HepG2 (cell line): Measurements from ENCODE around the gene SNX13. TPM values are rescaled to one million over a fixed set of nuclear protein-coding genes. Genes with fewer than 3 reads are reported as not detected.

Experiments used
- CHD4 ChIP-seq: fragments of 200-600 bp; sonication (generic); IDR thresholded peaks from 2 replicates; pipeline ENCODE4 v1.7.0; 2017; ENCODE audit warnings: mild to moderate bottlenecking, low read length, borderline replicate concordance
- DR1 ChIP-seq: sonication (generic); formaldehyde crosslinking; IDR thresholded peaks from 2 replicates; pipeline ENCODE4 v1.8.0; 2021; ENCODE audit warnings: mild to moderate bottlenecking, missing genetic modification reagents, inconsistent platforms
- FOXK2 ChIP-seq: fragments of 450-650 bp; IDR thresholded peaks from 2 replicates; pipeline ENCODE4 v1.6.1; 2016
- GLMP ChIP-seq: sonication (generic); formaldehyde crosslinking; IDR thresholded peaks from 2 replicates; pipeline ENCODE4 v1.9.0; 2021; ENCODE audit warnings: missing genetic modification reagents, mild to moderate bottlenecking, borderline replicate concordance
- HOXA7 ChIP-seq: sonication (generic); formaldehyde crosslinking; IDR thresholded peaks from 2 replicates; pipeline ENCODE4 v1.8.1; 2022; ENCODE audit warnings: mild to moderate bottlenecking, missing genetic modification reagents, moderate library complexity
- KLF12 ChIP-seq: sonication (generic); formaldehyde crosslinking; IDR thresholded peaks from 2 replicates; pipeline ENCODE4 v1.4.0; 2020; ENCODE audit warnings: missing genetic modification reagents, borderline replicate concordance
- MXD4 ChIP-seq: IDR thresholded peaks from 2 replicates; pipeline ENCODE4 v1.6.1; 2016; ENCODE audit warnings: mild to moderate bottlenecking, missing biosample characterization, missing genetic modification reagents
- PHB2 ChIP-seq: fragments of 450-650 bp; IDR thresholded peaks from 2 replicates; pipeline ENCODE4 v1.6.1; 2018; ENCODE audit not compliant: partially characterized antibody
- RARG ChIP-seq: sonication (generic); formaldehyde crosslinking; IDR thresholded peaks from 2 replicates; pipeline ENCODE4 v1.4.0; 2020; ENCODE audit warnings: low read depth, mild to moderate bottlenecking, missing genetic modification reagents
- SP4 ChIP-seq: sonication (generic); formaldehyde crosslinking; IDR thresholded peaks from 2 replicates; pipeline ENCODE4 v1.8.1; 2023; ENCODE audit warnings: mild to moderate bottlenecking, missing genetic modification reagents
- SYNCRIP ChIP-seq: fragments of 200-400 bp; formaldehyde crosslinking; IDR thresholded peaks from 2 replicates; pipeline ENCODE4 v1.6.1; 2018; ENCODE audit warnings: mild to moderate bottlenecking, low read depth, low read length; ENCODE audit not compliant: insufficient read depth
- TBP ChIP-seq: sonication (generic); formaldehyde crosslinking; IDR thresholded peaks from 2 replicates; pipeline ENCODE4 v1.5.0; 2020; ENCODE audit warnings: missing genetic modification reagents
- YEATS4 ChIP-seq: sonication (generic); formaldehyde crosslinking; IDR thresholded peaks from 2 replicates; pipeline ENCODE4 v1.4.0; 2020; ENCODE audit warnings: missing genetic modification reagents, borderline replicate concordance
- ZBTB20 ChIP-seq: sonication (generic); formaldehyde crosslinking; IDR thresholded peaks from 2 replicates; pipeline ENCODE4 v1.8.1; 2023; ENCODE audit warnings: missing genetic modification reagents, low read depth, mild to moderate bottlenecking, borderline replicate concordance
- ZBTB8A ChIP-seq: sonication (generic); formaldehyde crosslinking; IDR thresholded peaks from 2 replicates; pipeline ENCODE4 v1.4.0; 2020; ENCODE audit warnings: mild to moderate bottlenecking, low read depth, missing genetic modification reagents, borderline replicate concordance
- ZC3H4 ChIP-seq: sonication (generic); formaldehyde crosslinking; IDR thresholded peaks from 2 replicates; pipeline ENCODE4 v1.4.0; 2020; ENCODE audit warnings: missing genetic modification reagents, borderline replicate concordance
- ZMYM2 ChIP-seq: sonication (generic); formaldehyde crosslinking; IDR thresholded peaks from 2 replicates; pipeline ENCODE4 v1.8.0; 2022; ENCODE audit warnings: mild to moderate bottlenecking, missing genetic modification reagents
- ZMYM4 ChIP-seq: sonication (generic); formaldehyde crosslinking; IDR thresholded peaks from 2 replicates; pipeline ENCODE4 v1.8.1; 2023; ENCODE audit warnings: mild to moderate bottlenecking, missing genetic modification reagents
- ZNF441 ChIP-seq: sonication (generic); formaldehyde crosslinking; IDR thresholded peaks from 2 replicates; pipeline ENCODE4 v1.7.0; 2021; ENCODE audit warnings: missing genetic modification reagents, borderline replicate concordance
- ZNF549 ChIP-seq: sonication (generic); formaldehyde crosslinking; IDR thresholded peaks from 2 replicates; pipeline ENCODE4 v1.5.0; 2020; ENCODE audit warnings: missing genetic modification reagents
- ZNF569 ChIP-seq: sonication (generic); formaldehyde crosslinking; IDR thresholded peaks from 2 replicates; pipeline ENCODE4 v1.5.0; 2020; ENCODE audit warnings: mild to moderate bottlenecking, missing genetic modification reagents, moderate library complexity, borderline replicate concordance
- ZNF7 ChIP-seq: IDR thresholded peaks from 2 replicates; pipeline ENCODE4 v1.6.1; 2016; ENCODE audit warnings: missing biosample characterization, missing genetic modification reagents
- ZNF816 ChIP-seq: sonication (generic); formaldehyde crosslinking; IDR thresholded peaks from 2 replicates; pipeline ENCODE4 v1.8.0; 2022; ENCODE audit warnings: missing genetic modification reagents, mild to moderate bottlenecking, borderline replicate concordance
- polyA plus RNA-seq, 8 experiments: library from polyadenylated mRNA; depleted of rRNA in 3 of 8; stranded (reverse) in 7 of 8; unstranded in 1 of 8; fragments of >200 nt; fragmentation: Illumina TruSeq in 4 of 8; extraction: Trizol in 4 of 8; gene quantifications; 2 replicates each; pipeline versions ENCODE4 v1.2.1 to v1.2.3, GENCODE V29; 2011 to 2016; ENCODE audit warnings: low read depth in 4 of 8, missing spikeins in 1 of 8, mixed read lengths in 1 of 8; ENCODE audit not compliant: insufficient read depth in 1 of 8
- total RNA-seq, 5 experiments: library from RNA; depleted of rRNA; stranded (reverse); fragments of >200 nt; fragmentation: Illumina TruSeq; extraction: Trizol; gene quantifications; 2 replicates each; pipeline ENCODE4 v1.2.3, GENCODE V29; 2016; ENCODE audit warnings: low read depth in 1 of 5
- TF ChIP-seq, protein P1 (sequence below): sonication (generic); formaldehyde crosslinking; IDR thresholded peaks from 2 replicates; pipeline ENCODE4 v1.5.0; 2020; ENCODE audit warnings: missing genetic modification reagents
- TF ChIP-seq, protein P2 (sequence below): sonication (generic); formaldehyde crosslinking; IDR thresholded peaks from 2 replicates; pipeline ENCODE4 v1.8.0; 2023; ENCODE audit warnings: mild to moderate bottlenecking, missing genetic modification reagents
- TF ChIP-seq, protein P3 (sequence below): sonication (generic); formaldehyde crosslinking; IDR thresholded peaks from 2 replicates; pipeline ENCODE4 v1.8.1; 2022; ENCODE audit warnings: mild to moderate bottlenecking, missing genetic modification reagents

Gene SNX13
- total and polyA plus RNA-seq, 2 of the 13 experiments (the other 11 are each of a cell fraction or from before 2014, with no cell fraction given): 14.3 to 32.3 TPM

- TF ChIP-seq HOXA7 (no peak), ZMYM4 (CRISPR knock-in tag) (peak; percentile 98), ZMYM2 (CRISPR knock-in tag) (no peak), TBP (CRISPR knock-in tag) (no peak), ZC3H4 (CRISPR knock-in tag) (no peak), ZNF441 (CRISPR knock-in tag) (0 out of 2 replicates have a peak, but pooled peaks have one; percentile 34), PHB2 (no peak), DR1 (CRISPR knock-in tag) (peak; percentile 88), SYNCRIP (no peak), GLMP (CRISPR knock-in tag) (no peak), CHD4 (no peak), SP4 (CRISPR knock-in tag) (peak; percentile 64), FOXK2 (no peak), MXD4 (CRISPR knock-in tag) (no peak; the same call in 1 of the 2 replicates), ZBTB20 (CRISPR knock-in tag) (peak; percentile 32; the same call in 1 of the 2 replicates), ZBTB8A (no peak), YEATS4 (CRISPR knock-in tag) (peak; percentile 88), KLF12 (CRISPR knock-in tag) (peak; percentile 83; the same call in 1 of the 2 replicates), RARG (CRISPR knock-in tag) (no peak; the same call in 1 of the 2 replicates), ZNF7 (no peak), ZNF549 (CRISPR knock-in tag) (0 out of 2 replicates have a peak, but pooled peaks have one; percentile 14), ZNF569 (no peak; the same call in 1 of the 2 replicates), ZNF816 (CRISPR knock-in tag) (0 out of 2 replicates have a peak, but pooled peaks have one; percentile 6)
- TF ChIP-seq, protein P1, sequence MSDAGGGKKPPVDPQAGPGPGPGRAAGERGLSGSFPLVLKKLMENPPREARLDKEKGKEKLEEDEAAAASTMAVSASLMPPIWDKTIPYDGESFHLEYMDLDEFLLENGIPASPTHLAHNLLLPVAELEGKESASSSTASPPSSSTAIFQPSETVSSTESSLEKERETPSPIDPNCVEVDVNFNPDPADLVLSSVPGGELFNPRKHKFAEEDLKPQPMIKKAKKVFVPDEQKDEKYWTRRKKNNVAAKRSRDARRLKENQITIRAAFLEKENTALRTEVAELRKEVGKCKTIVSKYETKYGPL (CRISPR knock-in tag): no peak; the same call in 1 of the 2 replicates
- TF ChIP-seq, protein P2, sequence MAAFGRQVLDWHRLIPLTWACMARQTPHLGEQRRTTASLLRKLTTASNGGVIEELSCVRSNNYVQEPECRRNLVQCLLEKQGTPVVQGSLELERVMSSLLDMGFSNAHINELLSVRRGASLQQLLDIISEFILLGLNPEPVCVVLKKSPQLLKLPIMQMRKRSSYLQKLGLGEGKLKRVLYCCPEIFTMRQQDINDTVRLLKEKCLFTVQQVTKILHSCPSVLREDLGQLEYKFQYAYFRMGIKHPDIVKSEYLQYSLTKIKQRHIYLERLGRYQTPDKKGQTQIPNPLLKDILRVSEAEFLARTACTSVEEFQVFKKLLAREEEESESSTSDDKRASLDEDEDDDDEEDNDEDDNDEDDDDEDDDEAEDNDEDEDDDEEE (CRISPR knock-in tag): no peak
- TF ChIP-seq, protein P3, sequence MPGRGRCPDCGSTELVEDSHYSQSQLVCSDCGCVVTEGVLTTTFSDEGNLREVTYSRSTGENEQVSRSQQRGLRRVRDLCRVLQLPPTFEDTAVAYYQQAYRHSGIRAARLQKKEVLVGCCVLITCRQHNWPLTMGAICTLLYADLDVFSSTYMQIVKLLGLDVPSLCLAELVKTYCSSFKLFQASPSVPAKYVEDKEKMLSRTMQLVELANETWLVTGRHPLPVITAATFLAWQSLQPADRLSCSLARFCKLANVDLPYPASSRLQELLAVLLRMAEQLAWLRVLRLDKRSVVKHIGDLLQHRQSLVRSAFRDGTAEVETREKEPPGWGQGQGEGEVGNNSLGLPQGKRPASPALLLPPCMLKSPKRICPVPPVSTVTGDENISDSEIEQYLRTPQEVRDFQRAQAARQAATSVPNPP (CRISPR knock-in tag): peak; percentile 81; the same call in 1 of the 2 replicates
Measured at GRCh38 chr7:17940302-17940883, at the start of gene SNX13 (continued).
